Neutrophil (primary cell): ENCODE data around the gene RAC3.

Experiments used
- H3K27ac ChIP-seq: fragments of 200-600 bp; sonication (generic); 2 replicates; pipeline ENCODE4 v1.5.1; 2016; ENCODE audit warnings: mild to moderate bottlenecking, moderate library complexity
- H3K27me3 ChIP-seq: fragments of 200-600 bp; sonication (generic); 2 replicates; pipeline ENCODE4 v1.6.0; 2016; ENCODE audit warnings: mild to moderate bottlenecking
- H3K36me3 ChIP-seq: fragments of 200-600 bp; sonication (generic); 2 replicates; pipeline ENCODE4 v1.5.1; 2017
- H3K4me1 ChIP-seq, 2 experiments: fragments of 200-600 bp in 1 of 2; sonication (generic) in 1 of 2; 1 replicate in 1 of 2; 2 replicates in 1 of 2; pipeline versions ENCODE4 v1.5.1 to v1.6.1; 2013 to 2016; ENCODE audit warnings: low read depth in 1 of 2, low read length in 1 of 2, mild to moderate bottlenecking in 1 of 2, moderate library complexity in 1 of 2; ENCODE audit not compliant: control insufficient read depth in 1 of 2, insufficient read depth in 1 of 2
- H3K4me3 ChIP-seq, 2 experiments: fragments of 200-600 bp in 1 of 2; sonication (generic) in 1 of 2; 1 replicate in 1 of 2; 2 replicates in 1 of 2; pipeline ENCODE4 v1.5.1; 2013 to 2016; ENCODE audit warnings: low read depth in 1 of 2, low read length in 1 of 2, mild to moderate bottlenecking in 1 of 2, moderate library complexity in 1 of 2
- H3K9me3 ChIP-seq: fragments of 200-600 bp; sonication (generic); 2 replicates; pipeline ENCODE4 v1.5.1; 2016
- CTCF ChIP-seq: fragments of 200-600 bp; sonication (generic); IDR thresholded peaks from 2 replicates; pipeline ENCODE4 v1.5.1; 2016; ENCODE audit warnings: antibody characterized with exemption

The RAC3 gene

GRCh38 chr17:82049106-82049505 is 17.6 kb downstream of the RAC3 start:
- Histone ChIP-seq H3K27ac (no peak overlapping the region), H3K4me3 (no peak overlapping the region), H3K27me3 (no peaks in the 10 kb centered on the region), H3K36me3 (peaks cover 39% of the 10 kb centered on the region), H3K4me1 (peaks cover 15 to 21% of the 10 kb centered on the region in 2 experiments), H3K9me3 (no peaks in the 10 kb centered on the region)
- no peak for TF ChIP-seq CTCF

GRCh38 chr17:82049521-82049971 is 18.1 kb downstream of the RAC3 start:
- peaks cover 43% of the 10 kb centered on the region for H3K36me3 ChIP-seq
- no peak overlapping the region for H3K4me3 ChIP-seq
- no peak overlapping the region for H3K27ac ChIP-seq
- H3K27me3 ChIP-seq = no peaks in the 10 kb centered on the region
- no peak for TF ChIP-seq CTCF
- peaks cover 15 to 21% of the 10 kb centered on the region in 2 experiments for H3K4me1 ChIP-seq
- H3K9me3 ChIP-seq = no peaks in the 10 kb centered on the region

- Histone ChIP-seq H3K4me3 (peak overlapping the region; percentile 62 to 64), H3K4me1 (peaks cover 15 to 21% of the 10 kb centered on the region in 2 experiments), H3K36me3 (peaks cover 50% of the 10 kb centered on the region), H3K27me3 (no peaks in the 10 kb centered on the region), H3K27ac (no peak overlapping the region), H3K9me3 (no peaks in the 10 kb centered on the region)
- no peak for TF ChIP-seq CTCF
Measured at GRCh38 chr17:82050152-82050760, 18.8 kb downstream of the RAC3 start.

- H3K4me3 ChIP-seq = peak overlapping the region; percentile 62 to 64
- H3K27ac ChIP-seq = peak overlapping the region; percentile 57
- H3K9me3 ChIP-seq = no peaks in the 10 kb centered on the region
- H3K27me3 ChIP-seq = no peaks in the 10 kb centered on the region
- no peak for TF ChIP-seq CTCF
- H3K4me1 ChIP-seq = peaks cover 15 to 21% of the 10 kb centered on the region in 2 experiments
- H3K36me3 ChIP-seq = peaks cover 58% of the 10 kb centered on the region
Measured at GRCh38 chr17:82050761-82051641, 19.5 kb downstream of the RAC3 start.

GRCh38 chr17:82051776-82052637 is 20.5 kb downstream of the RAC3 start, which contains the start of the genes GPS1 and RFNG:
GPS1 (plus strand) TSS chr17:82051898; CDS start chr17:82051932, 34 bp downstream.
RFNG (minus strand) TSS chr17:82051811; CDS start chr17:82051766, 45 bp downstream.
- Histone ChIP-seq H3K4me3 (peak within 1 kb of the TSS; percentile 64 to 65), H3K4me1 (peaks cover 15 to 21% of the 10 kb centered on the region in 2 experiments), H3K36me3 (peaks cover 62% of the 10 kb centered on the region), H3K9me3 (no peaks in the 10 kb centered on the region), H3K27me3 (no peaks in the 10 kb centered on the region), H3K27ac (peak within 1 kb of the TSS; percentile 57)
- TF ChIP-seq CTCF = no peak
